H1 (cell line): ENCODE measurements around the gene DHRS3.

ENCODE experiments used
- EZH2 ChIP-seq: fragments of 200-600 bp; sonication (generic); IDR thresholded peaks from 2 replicates; pipeline ENCODE4 v1.7.1; 2012; ENCODE audit warnings: low read depth, mild to moderate bottlenecking, moderate library complexity, low read length, inconsistent platforms; ENCODE audit not compliant: severe bottlenecking
- GABPA ChIP-seq: IDR thresholded peaks from 2 replicates; pipeline ENCODE4 v1.6.1; 2011; ENCODE audit warnings: mild to moderate bottlenecking, low read length, moderate library complexity, borderline replicate concordance; ENCODE audit not compliant: insufficient read depth
- POLR2AphosphoS5 ChIP-seq: IDR thresholded peaks from 2 replicates; pipeline ENCODE4 v1.6.1; 2011; ENCODE audit warnings: low read depth, low read length

DNA sequence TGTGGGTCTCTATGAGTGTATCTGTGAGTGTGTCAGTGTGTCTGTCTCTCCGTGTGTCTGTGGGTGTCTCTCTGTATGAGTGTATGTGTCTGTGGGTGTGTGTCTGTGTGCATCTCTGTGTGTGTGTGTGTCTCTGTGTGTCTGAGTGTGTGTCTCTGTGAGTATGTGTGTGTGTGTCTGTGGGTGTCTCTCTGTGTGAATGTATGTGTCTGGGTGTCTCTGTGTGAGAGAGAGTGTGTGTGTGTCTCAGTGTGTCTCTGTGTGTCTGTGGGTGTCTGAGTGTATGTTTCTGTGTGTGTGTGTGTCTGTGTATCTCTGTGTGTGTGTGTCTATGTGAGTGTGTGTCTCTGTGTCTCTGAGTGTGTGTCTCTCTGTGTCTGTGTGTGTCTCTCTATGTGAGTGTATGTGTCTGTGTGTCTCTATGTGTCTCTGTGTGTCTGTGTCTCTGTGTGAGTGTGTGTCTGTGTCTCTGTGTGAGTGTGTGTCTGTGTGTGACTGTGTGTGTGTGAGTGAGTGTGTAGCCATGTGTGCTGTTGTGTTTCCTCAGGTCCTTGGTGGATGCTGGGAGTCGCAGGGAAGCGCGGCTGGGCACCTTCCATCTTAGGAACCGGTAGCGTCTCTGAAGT is 33.0 kb downstream of the DHRS3 start:
- TF ChIP-seq POLR2AphosphoS5 (no peak), GABPA (no peak), EZH2 (no peak)
